Sigmoid colon (tissue), 3 donors: Measurements from ENCODE around the gene CNTFR.

ENCODE experiments used
- CTCF ChIP-seq, 4 experiments: fragments of 450-650 bp in 3 of 4; fragments of 200-600 bp in 1 of 4; IDR thresholded peaks; one replicate each; pipeline ENCODE4 v1.5.1; 2016 to 2019; ENCODE audit warnings: antibody characterized with exemption in 4 of 4, mild to moderate bottlenecking in 3 of 4, moderate library complexity in 2 of 4
- POLR2A ChIP-seq, 2 donors: fragments of 450-650 bp; IDR thresholded peaks; one replicate each; pipeline ENCODE4 v1.6.1; 2016; ENCODE audit warnings: antibody characterized with exemption in 2 of 2, mild to moderate bottlenecking in 2 of 2, moderate library complexity in 2 of 2

- TF ChIP-seq POLR2A (IDR thresholded peaks at IDR 0.05), result no peak
- no peak for TF ChIP-seq CTCF (IDR thresholded peaks at IDR 0.05)
These were observed 77.1 kb downstream of the CNTFR start for GRCh38 chr9:34512131-34513078.
